ENCODE results near the gene ITGA11.

DNA sequence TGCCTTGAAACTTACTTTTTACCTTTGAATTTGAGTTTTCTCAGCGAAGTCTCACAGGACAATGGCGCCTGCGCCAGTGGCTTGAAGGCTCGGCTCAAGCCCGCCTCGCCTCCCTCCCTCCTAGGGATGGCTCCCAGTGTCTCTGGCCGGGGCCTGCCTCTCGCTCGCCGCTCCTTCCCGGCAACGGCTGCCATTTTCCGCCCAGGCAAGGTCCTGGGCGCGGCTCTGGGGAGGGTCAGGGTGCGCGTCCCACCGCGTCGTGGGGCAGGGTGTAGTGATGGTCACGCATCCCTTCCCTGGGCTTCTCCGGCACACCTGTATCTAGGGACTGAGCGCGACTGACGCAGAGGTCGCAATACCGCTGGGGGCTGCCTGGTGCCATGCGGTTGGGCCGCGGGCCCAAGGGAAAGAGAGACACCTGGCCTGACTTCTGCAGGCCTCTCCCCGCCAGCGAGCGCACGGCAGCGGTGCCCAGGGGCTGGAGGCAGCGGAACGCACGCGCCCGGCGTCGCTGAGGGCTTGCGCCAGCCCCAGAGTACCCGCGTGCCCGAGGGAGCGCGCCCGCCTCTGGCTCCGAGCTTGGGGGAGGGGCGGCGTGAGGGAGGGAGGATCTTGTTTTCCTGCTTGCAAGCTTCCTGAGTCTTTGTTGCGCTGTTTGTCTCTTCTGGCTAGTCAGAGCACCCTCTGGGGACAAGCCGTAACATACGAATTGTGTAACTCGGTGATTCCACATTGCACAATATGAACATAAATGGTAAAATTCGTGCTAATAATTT lies 175.1 kb downstream of the ITGA11 start:
- TF ChIP-seq, protein P1, sequence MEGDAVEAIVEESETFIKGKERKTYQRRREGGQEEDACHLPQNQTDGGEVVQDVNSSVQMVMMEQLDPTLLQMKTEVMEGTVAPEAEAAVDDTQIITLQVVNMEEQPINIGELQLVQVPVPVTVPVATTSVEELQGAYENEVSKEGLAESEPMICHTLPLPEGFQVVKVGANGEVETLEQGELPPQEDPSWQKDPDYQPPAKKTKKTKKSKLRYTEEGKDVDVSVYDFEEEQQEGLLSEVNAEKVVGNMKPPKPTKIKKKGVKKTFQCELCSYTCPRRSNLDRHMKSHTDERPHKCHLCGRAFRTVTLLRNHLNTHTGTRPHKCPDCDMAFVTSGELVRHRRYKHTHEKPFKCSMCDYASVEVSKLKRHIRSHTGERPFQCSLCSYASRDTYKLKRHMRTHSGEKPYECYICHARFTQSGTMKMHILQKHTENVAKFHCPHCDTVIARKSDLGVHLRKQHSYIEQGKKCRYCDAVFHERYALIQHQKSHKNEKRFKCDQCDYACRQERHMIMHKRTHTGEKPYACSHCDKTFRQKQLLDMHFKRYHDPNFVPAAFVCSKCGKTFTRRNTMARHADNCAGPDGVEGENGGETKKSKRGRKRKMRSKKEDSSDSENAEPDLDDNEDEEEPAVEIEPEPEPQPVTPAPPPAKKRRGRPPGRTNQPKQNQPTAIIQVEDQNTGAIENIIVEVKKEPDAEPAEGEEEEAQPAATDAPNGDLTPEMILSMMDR (IDR thresholded peaks at IDR 0.05): no peak
- TF ChIP-seq EZH2 (IDR thresholded peaks at IDR 0.05; ENCODE audit: borderline replicate concordance, insufficient read depth, low read depth, low read length, poor library complexity, severe bottlenecking): no peak
